Measurements from ENCODE around the gene HSPB1.
A peak's percentile ranks its signal among the peaks of the same experiment; 100 is the strongest.

Gene HSPB1

GRCh38 chr7:76316984-76317781 lies 14.7 kb downstream of the HSPB1 start:
- Histone ChIP-seq H3K36me3 (ENCODE audit: insufficient read depth, low read length) (0 out of 2 replicates have a peak, but pooled peaks cover 3% of the 10 kb centered on the region), H3K9me2 (ENCODE audit: low read depth, low read length) (no peaks in the 10 kb centered on the region), H3K27me3 (ENCODE audit: insufficient read depth, low read length) (no peaks in the 10 kb centered on the region), H3K9me3 (ENCODE audit: low read length) (no peaks in the 10 kb centered on the region), H3K9ac (ENCODE audit: low read length) (peak overlapping the region; percentile 70), H3K4me3 (ENCODE audit: low read depth, low read length, poor library complexity, severe bottlenecking) (peak overlapping the region; percentile 65), H2AFZ (ENCODE audit: low read length) (peak overlapping the region; percentile 22; the same call in 1 of the 2 replicates), H3K79me2 (ENCODE audit: insufficient read depth, low read length) (no peaks in the 10 kb centered on the region), H4K20me1 (ENCODE audit: insufficient read depth, low read length) (no peaks in the 10 kb centered on the region), H3K27ac (ENCODE audit: low read depth, low read length, poor library complexity, severe bottlenecking) (peak overlapping the region; percentile 57), H3F3A (ENCODE audit: insufficient read depth, low read length) (0 out of 2 replicates have a peak, but pooled peaks cover 11% of the 10 kb centered on the region), H3K4me1 (ENCODE audit: insufficient read depth, low read length, severe bottlenecking) (peaks cover 27% of the 10 kb centered on the region), H3K4me2 (ENCODE audit: low read length) (peak overlapping the region; percentile 83)
- TF ChIP-seq EZH2 (IDR thresholded peaks at IDR 0.05; ENCODE audit: borderline replicate concordance, low read length) = no peak
- no peak for TF ChIP-seq CTCF (IDR thresholded peaks at IDR 0.05; ENCODE audit: low read length)

- Histone ChIP-seq H3K4me2 (ENCODE audit: low read length) (peak overlapping the region; percentile 83), H3K4me1 (ENCODE audit: insufficient read depth, low read length, severe bottlenecking) (peaks cover 27% of the 10 kb centered on the region), H4K20me1 (ENCODE audit: insufficient read depth, low read length) (no peaks in the 10 kb centered on the region), H3K27ac (ENCODE audit: low read depth, low read length, poor library complexity, severe bottlenecking) (peak overlapping the region; percentile 82), H3K36me3 (ENCODE audit: insufficient read depth, low read length) (peaks cover 10% of the 10 kb centered on the region; the same call in 1 of the 2 replicates), H3F3A (ENCODE audit: insufficient read depth, low read length) (0 out of 2 replicates have a peak, but pooled peaks cover 11% of the 10 kb centered on the region), H3K9me2 (ENCODE audit: low read depth, low read length) (no peaks in the 10 kb centered on the region), H3K79me2 (ENCODE audit: insufficient read depth, low read length) (no peaks in the 10 kb centered on the region), H3K9ac (ENCODE audit: low read length) (peak overlapping the region; percentile 70), H3K9me3 (ENCODE audit: low read length) (no peaks in the 10 kb centered on the region), H2AFZ (ENCODE audit: low read length) (peak overlapping the region; percentile 22; the same call in 1 of the 2 replicates), H3K4me3 (ENCODE audit: low read depth, low read length, poor library complexity, severe bottlenecking) (peak overlapping the region; percentile 65), H3K27me3 (ENCODE audit: insufficient read depth, low read length) (no peaks in the 10 kb centered on the region)
- TF ChIP-seq EZH2 (IDR thresholded peaks at IDR 0.05; ENCODE audit: borderline replicate concordance, low read length) (no peak), CTCF (IDR thresholded peaks at IDR 0.05; ENCODE audit: low read length) (no peak)
Measured at GRCh38 chr7:76317782-76318487, 15.5 kb downstream of the HSPB1 start.

- peak overlapping the region; percentile 65 for H3K9ac ChIP-seq (ENCODE audit: low read length)
- peak overlapping the region; percentile 65 for H3K4me3 ChIP-seq (ENCODE audit: low read depth, low read length, poor library complexity, severe bottlenecking)
- TF ChIP-seq EZH2 (IDR thresholded peaks at IDR 0.05; ENCODE audit: borderline replicate concordance, low read length) (no peak), CTCF (IDR thresholded peaks at IDR 0.05; ENCODE audit: low read length) (peak; percentile 33; the same call in 1 of the 2 replicates)
- no peak overlapping the region for H2AFZ ChIP-seq (ENCODE audit: low read length)
- H3K4me2 ChIP-seq (ENCODE audit: low read length) = peak overlapping the region; percentile 83
- peaks cover 27% of the 10 kb centered on the region for H3K4me1 ChIP-seq (ENCODE audit: insufficient read depth, low read length, severe bottlenecking)
- H4K20me1 ChIP-seq (ENCODE audit: insufficient read depth, low read length) = no peaks in the 10 kb centered on the region
- peak overlapping the region; percentile 82 for H3K27ac ChIP-seq (ENCODE audit: low read depth, low read length, poor library complexity, severe bottlenecking)
- peaks cover 17% of the 10 kb centered on the region; the same call in 1 of the 2 replicates for H3K36me3 ChIP-seq (ENCODE audit: insufficient read depth, low read length)
- H3F3A ChIP-seq (ENCODE audit: insufficient read depth, low read length) = 0 out of 2 replicates have a peak, but pooled peaks cover 11% of the 10 kb centered on the region
- H3K79me2 ChIP-seq (ENCODE audit: insufficient read depth, low read length) = no peaks in the 10 kb centered on the region
- no peaks in the 10 kb centered on the region for H3K9me3 ChIP-seq (ENCODE audit: low read length)
- H3K27me3 ChIP-seq (ENCODE audit: insufficient read depth, low read length) = no peaks in the 10 kb centered on the region
- H3K9me2 ChIP-seq (ENCODE audit: low read depth, low read length) = no peaks in the 10 kb centered on the region
Measured at GRCh38 chr7:76318488-76319353, 16.2 kb downstream of the HSPB1 start.

Data from OCI-LY1 (cell line).